ENCODE measurements around the gene AGAP3. TPM values are rescaled to one million over a fixed set of nuclear protein-coding genes. Genes with fewer than 3 reads are reported as not detected.
A peak's percentile ranks its signal among the peaks of the same experiment; 100 is the strongest.

AGAP3 gene
- total and polyA plus RNA-seq, 2 experiments from 2014 or later, result 10.3 to 43.3 TPM

DNA sequence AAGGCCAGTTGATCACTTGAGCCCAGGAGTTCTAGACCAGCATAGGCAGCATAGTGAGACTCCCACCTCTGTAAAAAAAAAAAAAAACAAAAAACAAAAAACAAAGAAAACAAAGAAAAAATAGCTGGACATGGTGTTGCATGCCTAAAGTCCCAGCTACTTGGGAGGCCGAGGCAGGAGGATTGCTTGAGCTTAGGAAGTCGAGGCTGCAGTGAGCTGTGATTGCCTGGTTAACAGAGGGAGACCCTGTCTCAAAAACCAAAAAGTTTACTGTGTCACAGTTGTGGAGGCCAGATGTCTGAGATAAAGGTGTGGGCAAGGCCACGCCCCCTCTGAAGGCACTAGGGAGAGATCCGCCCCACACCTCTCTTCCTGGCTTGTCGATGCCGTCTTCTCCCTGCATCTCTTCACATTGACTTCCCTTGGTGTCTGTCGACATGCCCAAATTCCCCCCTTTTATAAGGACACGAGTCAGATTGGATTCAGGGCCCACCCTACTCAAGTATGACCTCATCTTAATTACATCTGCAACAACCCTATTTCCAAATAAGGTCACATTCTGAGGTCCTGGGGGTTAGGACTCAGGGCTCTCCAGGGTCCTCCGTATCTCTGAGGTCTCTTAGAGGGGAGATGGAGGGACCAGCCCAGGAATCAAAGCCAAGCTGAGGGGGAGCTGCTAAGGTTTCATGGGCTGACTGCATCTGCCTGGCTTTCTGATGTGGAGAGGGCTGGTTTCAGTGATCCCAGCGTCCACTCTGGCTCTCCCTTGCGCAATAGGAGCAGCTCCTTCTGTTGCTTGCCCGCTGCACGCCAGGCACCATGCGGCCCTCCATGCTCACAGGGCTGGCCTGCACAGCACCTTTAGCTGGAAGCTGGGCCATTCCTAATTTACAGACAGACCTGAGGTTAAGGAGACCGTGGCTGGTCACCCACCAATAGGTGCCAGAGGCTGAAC lies 23.1 kb downstream of the AGAP3 start:
- Histone ChIP-seq H3K4me3 (no peak overlapping the region), H3K9ac (no peak overlapping the region; the same call in 1 of the 2 replicates), H3K9me2 (ENCODE audit: insufficient read depth) (no peaks in the 10 kb centered on the region), H3K4me2 (ENCODE audit: unreplicated experiment) (no peak overlapping the region), H3F3A (ENCODE audit: insufficient read depth) (peaks cover 20% of the 10 kb centered on the region), H3K27me3 (replicated peaks; ENCODE audit: insufficient read depth) (no peaks in the 10 kb centered on the region), H3K4me1 (ENCODE audit: insufficient read depth) (peaks cover 20% of the 10 kb centered on the region), H3K36me3 (ENCODE audit: low read depth) (no peaks in the 10 kb centered on the region), H3K79me2 (ENCODE audit: insufficient read depth) (peaks cover 99% of the 10 kb centered on the region), H3K27ac (no peak overlapping the region), H4K20me1 (ENCODE audit: insufficient read depth) (no peaks in the 10 kb centered on the region; the same call in 1 of the 2 replicates), H3K9me3 (ENCODE audit: low read depth) (no peaks in the 10 kb centered on the region), H2AFZ (no peak overlapping the region)
- 58 to 59% methylated on average over 15 of the region's 15 CpGs for WGBS, 2 experiments (ENCODE audit: low coverage in 1 of 2, low lambda C conversion rate in 2 of 2, missing lambda C conversion rate in 2 of 2)
- in situ Hi-C loops (cut with MboI), result no loop called here
- DNase-seq, result peak; percentile 71
- no peak for TF ChIP-seq EZH2 (IDR thresholded peaks at IDR 0.05; ENCODE audit: insufficient read depth, poor library complexity, severe bottlenecking)
- TF ChIP-seq EZH2phosphoT487 (IDR thresholded peaks at IDR 0.05; ENCODE audit: insufficient read depth, low read depth), result no peak

GRCh38 chr7:151110236-151110940 lies 24.1 kb downstream of the AGAP3 start:
- Histone ChIP-seq H3K27me3 (replicated peaks; ENCODE audit: insufficient read depth) (no peaks in the 10 kb centered on the region), H3K4me2 (ENCODE audit: unreplicated experiment) (no peak overlapping the region), H3K4me1 (ENCODE audit: insufficient read depth) (peaks cover 16% of the 10 kb centered on the region), H3K9me2 (ENCODE audit: insufficient read depth) (no peaks in the 10 kb centered on the region), H3K27ac (no peak overlapping the region; the same call in 1 of the 2 replicates), H3K79me2 (ENCODE audit: insufficient read depth) (peaks cover 89% of the 10 kb centered on the region), H3K36me3 (ENCODE audit: low read depth) (no peaks in the 10 kb centered on the region), H2AFZ (no peak overlapping the region), H3K4me3 (no peak overlapping the region), H3F3A (ENCODE audit: insufficient read depth) (peaks cover 17% of the 10 kb centered on the region), H3K9ac (no peak overlapping the region), H4K20me1 (ENCODE audit: insufficient read depth) (no peaks in the 10 kb centered on the region), H3K9me3 (ENCODE audit: low read depth) (no peaks in the 10 kb centered on the region)
- TF ChIP-seq EZH2phosphoT487 (IDR thresholded peaks at IDR 0.05; ENCODE audit: insufficient read depth, low read depth) (no peak), EZH2 (IDR thresholded peaks at IDR 0.05; ENCODE audit: insufficient read depth, poor library complexity, severe bottlenecking) (no peak)
- DNase-seq, result no peak
- in situ Hi-C loops (cut with MboI), result no loop called here
- WGBS, 2 experiments (ENCODE audit: low coverage in 1 of 2, low lambda C conversion rate in 2 of 2, missing lambda C conversion rate in 2 of 2), result 58 to 62% methylated on average over 11 of the region's 11 CpGs

GRCh38 chr7:151110941-151111645 lies 24.8 kb downstream of the AGAP3 start:
- TF ChIP-seq EZH2phosphoT487 (IDR thresholded peaks at IDR 0.05; ENCODE audit: insufficient read depth, low read depth) (no peak), EZH2 (IDR thresholded peaks at IDR 0.05; ENCODE audit: insufficient read depth, poor library complexity, severe bottlenecking) (no peak)
- in situ Hi-C loops (cut with MboI), result no loop called here
- H3K79me2 ChIP-seq (ENCODE audit: insufficient read depth), result peaks cover 91% of the 10 kb centered on the region
- H3K4me2 ChIP-seq (ENCODE audit: unreplicated experiment), result no peak overlapping the region
- H3F3A ChIP-seq (ENCODE audit: insufficient read depth), result peaks cover 17% of the 10 kb centered on the region
- no peaks in the 10 kb centered on the region for H4K20me1 ChIP-seq (ENCODE audit: insufficient read depth)
- H3K27ac ChIP-seq, result no peak overlapping the region; the same call in 1 of the 2 replicates
- no peak overlapping the region for H2AFZ ChIP-seq
- 25 to 37% methylated on average over 12 to 20 of the region's 20 CpGs for WGBS, 2 experiments (ENCODE audit: low coverage in 1 of 2, low lambda C conversion rate in 2 of 2, missing lambda C conversion rate in 2 of 2)
- no peaks in the 10 kb centered on the region for H3K36me3 ChIP-seq (ENCODE audit: low read depth)
- no peaks in the 10 kb centered on the region for H3K9me3 ChIP-seq (ENCODE audit: low read depth)
- H3K9me2 ChIP-seq (ENCODE audit: insufficient read depth), result no peaks in the 10 kb centered on the region
- no peaks in the 10 kb centered on the region for H3K27me3 ChIP-seq (replicated peaks; ENCODE audit: insufficient read depth)
- no peak overlapping the region for H3K9ac ChIP-seq
- peaks cover 15% of the 10 kb centered on the region for H3K4me1 ChIP-seq (ENCODE audit: insufficient read depth)
- no peak overlapping the region for H3K4me3 ChIP-seq
- DNase-seq, result peak; percentile 86

All from GM23248 (cell line).